Measurements from ENCODE around the gene DYNLT4.
"Not testable (repeated sequence)": the region's sequence is repeated elsewhere in the genome, so short reads cannot be mapped to it uniquely, and the experiment has no call there.

Gene DYNLT4

GRCh38 chr1:44808063-44808937 lies 1.1 kb upstream of the DYNLT4 start, which contains the start of gene BTBD19:
Gene BTBD19, plus strand, starts transcription at chr1:44808523. Its CDS starts 298 bp downstream, at chr1:44808821.
- DNase-seq, result no peak

- peak; percentile 90 for DNase-seq
Observed at GRCh38 chr1:44807364-44808062, 362 bp upstream of the DYNLT4 start.

GRCh38 chr1:44806025-44806703 lies 987 bp downstream of the DYNLT4 start:
- no peak for DNase-seq

- DNase-seq, result no peak
Observed at GRCh38 chr1:44805311-44806024, 1.7 kb downstream of the DYNLT4 start.

- no peak for DNase-seq
Observed at GRCh38 chr1:44803312-44804095, 3.6 kb downstream of the DYNLT4 start.

- DNase-seq, result no peak
Observed at GRCh38 chr1:44803062-44803311, 4.2 kb downstream of the DYNLT4 start.

GRCh38 chr1:44802306-44803061 lies 4.7 kb downstream of the DYNLT4 start:
- no peak for DNase-seq

GRCh38 chr1:44801491-44802305 lies 5.5 kb downstream of the DYNLT4 start:
- no peak for DNase-seq

- DNase-seq, result peak; percentile 98
Observed at GRCh38 chr1:44799770-44800584, 7.2 kb downstream of the DYNLT4 start, which contains the start of gene PLK3. Gene PLK3, plus strand, starts transcription at chr1:44800377. Its CDS starts 87 bp downstream, at chr1:44800464.

GRCh38 chr1:44798481-44799365 lies 8.4 kb downstream of the DYNLT4 start:
- DNase-seq, result peak; percentile 62

- DNase-seq, result not testable (repeated sequence)
Observed at GRCh38 chr1:44797886-44798285, 9.3 kb downstream of the DYNLT4 start.

GRCh38 chr1:44792736-44793502 lies 14.2 kb downstream of the DYNLT4 start:
- DNase-seq, result no peak

- no peak for DNase-seq
Observed at GRCh38 chr1:44790968-44791801, 16.0 kb downstream of the DYNLT4 start.

GRCh38 chr1:44788120-44788860 lies 18.9 kb downstream of the DYNLT4 start, which contains the start of gene BEST4:
Gene BEST4, minus strand, starts transcription at chr1:44788170. Its CDS starts 465 bp downstream, at chr1:44787705.
- no peak for DNase-seq

- no peak for DNase-seq
Observed at GRCh38 chr1:44787506-44787905, 19.6 kb downstream of the DYNLT4 start.
